ENCODE measurements around the gene HIF3A.

HIF3A gene

GRCh38 chr19:46326608-46327007 is 29.8 kb downstream of the HIF3A start:
- no peak for DNase-seq (ENCODE audit: low read depth in 2 of 2)

DNA sequence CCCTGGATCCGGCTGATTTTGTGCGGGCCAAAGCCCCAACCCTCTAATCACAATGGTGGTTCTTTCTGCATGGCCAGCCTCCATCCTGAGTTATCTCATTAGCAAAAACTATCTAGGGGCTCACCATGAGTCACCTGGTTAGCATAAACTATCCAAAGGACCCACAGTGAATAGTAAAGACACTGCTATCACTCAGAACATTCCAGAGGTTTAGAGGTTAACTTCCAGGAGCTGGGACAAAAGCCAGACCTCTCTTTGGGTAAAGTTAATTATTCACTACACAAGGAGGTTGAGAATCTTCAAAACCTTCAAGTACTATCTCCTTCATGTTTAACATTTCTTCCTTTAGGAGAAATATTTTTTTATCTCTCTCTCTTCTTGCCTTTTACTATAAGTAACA is 31.2 kb downstream of the HIF3A start:
- DNase-seq (ENCODE audit: low read depth in 2 of 2): no peak

DNA sequence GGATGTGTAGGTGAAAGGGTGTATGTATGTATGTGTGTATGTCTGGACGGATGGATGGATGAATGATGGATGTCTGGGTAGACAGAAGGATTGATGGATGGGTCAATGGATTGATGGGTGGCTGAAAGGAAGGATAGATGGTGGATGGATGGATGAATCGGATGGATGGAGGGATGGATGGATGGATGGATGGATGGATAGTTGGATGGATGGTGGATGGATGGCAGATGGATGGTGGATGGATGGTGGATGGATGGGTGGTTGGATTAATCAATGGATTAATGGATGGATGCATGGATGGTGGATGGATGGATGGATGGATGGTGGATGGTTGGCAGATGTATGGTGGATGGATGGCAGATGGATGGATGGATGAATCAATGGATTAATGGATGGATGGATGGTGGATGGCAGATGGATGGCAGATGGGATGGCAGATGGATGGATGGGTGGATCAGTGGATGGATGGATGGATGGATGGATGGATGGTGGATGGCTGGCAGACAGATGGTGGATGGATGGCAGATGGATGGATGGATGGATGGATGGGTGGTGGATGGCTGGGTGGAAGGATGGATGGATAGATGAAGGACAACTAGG is 33.6 kb downstream of the HIF3A start:
- DNase-seq (ENCODE audit: low read depth in 2 of 2): no peak

GRCh38 chr19:46337487-46337886 is 40.6 kb downstream of the HIF3A start:
- no peak for DNase-seq (ENCODE audit: low read depth in 2 of 2)

GRCh38 chr19:46339446-46339845 is 42.6 kb downstream of the HIF3A start:
- DNase-seq (ENCODE audit: low read depth in 2 of 2): no peak

GRCh38 chr19:46340051-46340659 is 43.3 kb downstream of the HIF3A start:
- DNase-seq (ENCODE audit: low read depth in 2 of 2): no peak

- DNase-seq (ENCODE audit: low read depth in 2 of 2): no peak
These were observed 45.1 kb downstream of the HIF3A start for GRCh38 chr19:46341937-46342336.

DNA sequence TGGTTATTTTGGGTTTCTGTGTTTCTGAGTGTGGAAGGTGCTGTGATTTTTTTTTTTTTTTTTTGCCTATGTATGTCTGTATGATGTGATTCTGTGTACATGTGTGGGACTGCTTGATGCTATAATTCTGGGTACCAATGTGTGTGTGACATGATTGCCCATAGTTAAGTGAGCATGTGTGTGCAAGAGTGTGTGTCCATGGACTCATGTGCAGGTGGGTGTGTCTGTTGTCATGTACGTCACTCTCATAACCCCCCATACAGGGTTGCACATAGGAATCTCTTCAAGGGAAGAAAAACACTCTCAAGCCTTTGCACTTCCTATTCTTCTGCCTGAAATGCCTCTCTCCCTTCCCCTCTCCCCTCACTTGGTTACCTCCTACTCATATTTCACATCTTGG is 47.5 kb downstream of the HIF3A start:
- no peak for DNase-seq (ENCODE audit: low read depth in 2 of 2)

GRCh38 chr19:46345157-46345556 is 48.3 kb downstream of the HIF3A start:
- no peak for DNase-seq (ENCODE audit: low read depth in 2 of 2)

DNA sequence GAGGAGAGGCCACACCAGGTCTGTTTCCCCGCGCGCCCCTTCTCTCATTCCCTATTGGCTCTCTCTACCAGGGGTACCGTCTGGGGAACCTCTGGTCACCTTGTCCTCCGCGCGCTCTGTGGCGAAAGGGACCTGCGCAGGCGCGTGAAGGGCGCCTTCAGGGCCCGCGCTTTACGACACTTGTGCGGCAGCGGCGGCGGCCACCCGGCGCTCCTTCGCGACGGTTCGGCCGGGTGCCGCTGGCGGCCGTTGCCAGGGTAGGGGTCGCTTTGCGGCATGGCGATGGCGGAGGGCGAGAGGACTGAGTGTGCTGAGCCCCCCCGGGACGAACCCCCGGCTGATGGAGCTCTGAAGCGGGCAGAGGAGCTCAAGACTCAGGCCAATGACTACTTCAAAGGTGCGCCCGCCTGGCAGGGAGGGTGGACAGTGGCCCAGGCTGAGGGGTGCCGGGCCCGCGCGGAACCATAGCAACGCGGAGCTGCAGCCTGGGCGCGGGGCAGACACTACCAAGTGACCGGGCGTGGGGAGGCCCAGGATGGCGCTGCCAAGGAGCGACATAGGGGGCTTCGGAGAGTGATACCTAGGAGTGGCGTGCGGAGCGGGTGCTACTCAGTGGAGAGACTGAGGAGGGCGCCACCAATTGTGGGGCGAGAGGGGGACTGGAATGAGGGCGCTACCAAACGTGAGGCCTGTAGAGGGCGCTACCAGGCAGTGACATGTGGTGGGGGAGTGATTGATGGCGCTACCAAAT is 50.2 kb downstream of the HIF3A start, which contains the start of gene PPP5C:
Gene PPP5C (plus strand): TSS at position 267 of the 751 bp plus-strand sequence. CDS start 10 bp downstream, at position 277.
- DNase-seq (ENCODE audit: low read depth in 2 of 2): peak; percentile 83 to 89

DNA sequence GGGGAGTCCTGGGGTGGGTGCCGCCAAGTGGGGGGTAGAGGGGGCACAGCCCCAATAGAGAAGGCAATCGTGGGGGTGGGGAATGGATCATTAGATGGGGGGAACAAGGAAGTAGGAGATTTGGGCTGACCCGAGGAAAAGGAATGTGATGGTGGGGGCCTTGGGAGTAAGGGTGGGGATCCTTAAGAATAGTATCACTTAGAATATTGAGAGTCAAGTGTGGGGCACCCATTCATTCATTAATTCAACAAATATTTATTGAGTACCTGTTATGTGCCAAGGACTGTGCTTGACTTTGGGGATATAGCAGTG is 50.7 kb downstream of the HIF3A start:
- no peak for DNase-seq (ENCODE audit: low read depth in 2 of 2)

DNA sequence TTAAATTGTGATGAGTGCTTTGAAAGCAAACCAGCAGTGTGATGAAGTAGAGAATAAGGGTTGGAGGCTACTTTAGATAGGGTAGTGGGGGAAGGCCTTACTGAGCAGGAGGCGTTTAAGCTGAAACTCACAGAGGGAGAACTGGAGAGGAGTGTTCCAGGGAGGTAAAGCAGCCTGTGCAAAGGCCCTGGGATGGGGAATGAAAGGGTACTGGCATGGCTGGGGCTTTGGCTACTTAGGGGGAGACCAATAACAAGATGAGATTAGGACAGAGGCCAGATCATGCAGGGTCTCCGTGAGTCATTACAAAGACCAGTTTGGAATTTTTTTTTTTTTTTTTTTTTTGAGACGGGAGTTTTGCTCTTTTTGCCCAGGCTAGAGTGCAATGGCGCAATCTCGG is 51.1 kb downstream of the HIF3A start:
- DNase-seq (ENCODE audit: low read depth in 2 of 2): no peak

DNA sequence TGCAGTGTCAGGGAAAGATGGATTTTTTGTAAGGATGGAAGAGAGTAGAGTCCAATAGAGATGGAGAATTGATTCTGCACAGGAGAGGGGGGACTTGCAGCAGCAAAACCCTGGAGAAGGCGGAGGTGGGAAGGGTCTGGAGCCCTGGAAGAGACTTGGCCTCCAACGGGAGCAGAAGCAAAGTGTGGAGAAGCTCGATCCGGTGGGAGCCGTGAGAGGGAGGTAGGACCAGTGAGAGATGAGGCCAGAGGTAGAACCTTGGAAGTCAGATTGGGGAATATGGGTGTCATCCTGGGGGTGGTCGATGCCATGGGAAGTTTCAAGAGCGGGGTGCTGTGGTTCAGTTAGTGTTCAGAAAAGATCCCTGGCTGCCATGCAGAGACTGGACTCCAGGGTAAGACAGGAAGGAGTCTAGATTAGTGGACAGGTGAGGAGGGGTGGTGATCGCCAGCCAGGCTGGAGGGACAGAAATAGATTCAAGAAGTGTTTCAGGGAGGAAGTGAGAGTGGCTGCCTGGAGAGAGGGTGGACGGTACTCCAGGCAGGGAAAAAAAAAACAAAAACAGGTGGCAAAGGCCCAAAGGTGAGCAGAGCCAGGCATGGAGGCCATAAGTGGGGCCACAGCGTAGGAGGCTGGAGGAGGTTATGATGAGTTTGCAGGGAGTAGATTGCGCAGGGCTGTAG is 52.6 kb downstream of the HIF3A start:
- no peak for DNase-seq (ENCODE audit: low read depth in 2 of 2)

DNA sequence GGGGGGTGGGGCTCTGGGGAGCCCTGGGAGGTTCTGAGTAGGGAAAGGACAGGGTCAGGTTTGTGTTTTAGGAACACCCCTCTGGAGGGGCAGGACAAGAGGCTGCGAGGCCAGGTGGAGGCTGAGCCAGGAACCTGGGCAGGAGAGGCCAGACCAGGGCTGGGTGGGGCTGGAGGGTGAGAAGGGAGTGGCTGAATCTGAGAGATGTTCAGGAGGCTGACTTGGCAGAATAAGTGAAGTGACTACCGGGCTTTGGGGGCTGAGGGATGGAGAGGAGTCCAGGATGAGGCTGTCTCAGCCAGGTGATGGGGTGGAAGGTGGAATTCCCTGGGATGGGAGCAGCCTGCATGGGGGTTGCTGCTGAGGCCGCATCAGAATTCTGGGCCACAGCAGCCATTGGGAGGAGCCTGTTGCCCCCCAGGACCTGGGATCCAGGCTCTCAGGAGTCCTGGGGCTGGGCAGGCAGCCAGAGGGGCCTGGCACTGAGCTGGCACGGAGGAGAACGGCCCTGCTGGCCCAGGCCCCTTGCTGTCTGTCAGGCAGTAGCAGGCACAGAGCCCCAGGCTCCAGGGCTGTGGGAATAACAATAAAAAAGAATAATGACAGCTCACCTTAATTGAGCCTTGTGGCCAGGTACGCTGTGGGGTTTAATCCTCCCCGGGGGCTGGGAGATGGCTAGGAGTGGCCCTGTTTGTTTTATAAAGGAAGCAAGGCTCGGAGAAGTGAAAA is 53.4 kb downstream of the HIF3A start:
- DNase-seq (ENCODE audit: low read depth in 2 of 2): no peak

- DNase-seq (ENCODE audit: low read depth in 2 of 2): peak in 1 of 2 donors; percentile 21
These were observed 53.9 kb downstream of the HIF3A start for GRCh38 chr19:46350758-46351159.

DNA sequence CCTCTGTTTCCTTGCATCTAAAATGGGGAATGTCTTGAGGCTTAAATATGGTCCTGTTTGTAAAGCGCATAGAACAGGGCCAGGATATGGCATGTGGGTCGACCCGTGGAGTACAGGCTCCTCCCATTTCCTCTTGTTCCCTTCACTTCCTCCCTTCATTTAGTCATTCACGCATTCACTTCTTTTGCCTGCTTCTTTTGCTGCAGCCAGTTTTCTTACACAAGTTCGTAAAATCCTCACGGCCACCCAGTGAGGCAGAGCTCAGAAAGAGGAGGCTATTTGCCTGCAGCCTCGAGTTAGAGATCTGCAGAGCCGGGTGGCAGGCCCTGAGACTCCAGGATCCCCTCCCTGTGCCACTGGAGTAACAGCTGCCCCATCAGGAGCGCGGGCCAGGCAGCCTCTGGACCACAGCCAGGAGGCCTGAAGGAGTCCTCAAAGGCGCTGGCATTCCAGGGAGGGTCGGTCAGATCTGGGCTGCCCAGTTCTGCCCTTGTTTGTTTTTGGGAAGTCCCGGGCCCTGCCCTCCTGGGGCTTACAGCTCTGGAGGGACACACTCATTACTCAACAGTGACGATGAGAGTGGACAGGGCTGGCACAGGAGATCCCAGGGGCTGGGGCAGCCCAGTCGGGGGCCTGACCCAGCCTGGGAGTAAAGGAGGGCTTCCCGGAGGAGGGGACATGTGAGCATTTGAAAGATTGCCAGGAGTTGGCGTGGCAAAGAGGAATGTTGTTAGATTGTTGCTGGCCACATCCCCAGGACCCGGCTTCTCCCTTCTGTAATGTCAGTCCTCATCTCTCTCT is 54.6 kb downstream of the HIF3A start:
- DNase-seq (ENCODE audit: low read depth in 2 of 2): no peak

- DNase-seq (ENCODE audit: low read depth in 2 of 2): no peak
These were observed 57.1 kb downstream of the HIF3A start for GRCh38 chr19:46353730-46354528.

- peak; percentile 14 to 23 for DNase-seq (ENCODE audit: low read depth in 2 of 2)
These were observed 58.6 kb downstream of the HIF3A start for GRCh38 chr19:46355234-46356148.
